ENCODE measurements around the gene ASCC1.

ASCC1 gene

DNA sequence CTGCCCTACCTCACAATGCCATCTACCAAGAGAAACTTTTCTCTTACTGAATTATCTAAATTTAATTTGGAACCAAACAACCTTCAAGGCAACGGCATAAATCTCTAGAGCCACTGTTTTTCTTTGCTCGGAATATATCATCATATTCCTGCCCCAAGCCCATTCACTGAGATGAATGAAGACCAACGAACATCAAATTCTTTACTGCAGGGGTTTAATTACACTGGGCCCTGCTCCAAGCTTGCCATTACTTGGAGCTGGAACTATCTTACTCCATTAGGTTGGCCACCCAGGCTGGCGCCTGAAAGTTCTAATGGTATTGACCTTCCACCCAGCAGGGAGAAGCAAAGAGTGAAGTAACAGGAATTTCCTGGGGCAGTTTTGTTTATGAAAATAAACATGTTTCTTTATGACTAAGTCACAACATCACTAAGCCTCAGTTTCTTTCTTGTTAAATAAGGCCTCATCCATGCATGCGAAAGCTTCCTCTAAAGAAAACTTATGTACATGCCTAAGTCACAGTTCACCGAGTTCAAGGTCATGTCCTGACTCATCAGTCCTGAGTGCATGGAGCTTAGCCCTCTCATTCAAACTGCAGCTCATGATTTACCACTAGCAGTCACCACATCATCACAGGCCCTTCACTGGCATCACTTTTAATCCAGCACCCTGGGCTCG is 42.3 kb downstream of the ASCC1 start:
- 91 to 93% methylated on average over 7 of the region's 7 CpGs for WGBS, 2 experiments
- Histone ChIP-seq H3K9me3 (ENCODE audit: control insufficient read depth, low read length) (no peaks in the 10 kb centered on the region), H3K4me3 (ENCODE audit: insufficient read depth, low read depth, low read length) (no peak overlapping the region), H3K36me3 (ENCODE audit: control insufficient read depth, insufficient read depth, low read length) (no peaks in the 10 kb centered on the region), H3K4me1 (ENCODE audit: control insufficient read depth, insufficient read depth, low read length) (no peaks in the 10 kb centered on the region), H3K27me3 (ENCODE audit: control insufficient read depth, insufficient read depth, low read length, poor library complexity, severe bottlenecking) (no peaks in the 10 kb centered on the region), H3K27ac (ENCODE audit: insufficient read depth, low read depth, low read length, poor library complexity, severe bottlenecking) (no peak overlapping the region)

DNA sequence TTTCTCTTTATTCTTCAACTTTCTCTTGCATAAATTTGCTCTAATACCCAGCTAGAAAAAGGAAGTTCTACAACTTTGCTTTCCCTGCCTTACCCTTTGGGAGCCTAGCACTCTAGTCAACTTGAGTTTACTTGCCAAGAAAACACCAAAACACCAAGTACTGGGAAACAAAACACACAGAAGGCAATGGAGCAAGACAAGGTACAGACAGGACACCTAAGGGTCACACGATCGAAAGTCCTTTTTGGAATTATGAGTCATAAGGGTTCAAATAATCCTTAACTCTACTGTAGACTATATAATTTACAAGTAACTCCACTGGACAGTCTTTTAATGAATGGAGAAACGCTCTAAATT is 42.8 kb downstream of the ASCC1 start:
- Histone ChIP-seq H3K27ac (ENCODE audit: insufficient read depth, low read depth, low read length, poor library complexity, severe bottlenecking) (no peak overlapping the region), H3K4me3 (ENCODE audit: insufficient read depth, low read depth, low read length) (no peak overlapping the region), H3K4me1 (ENCODE audit: control insufficient read depth, insufficient read depth, low read length) (no peaks in the 10 kb centered on the region), H3K27me3 (ENCODE audit: control insufficient read depth, insufficient read depth, low read length, poor library complexity, severe bottlenecking) (no peaks in the 10 kb centered on the region), H3K9me3 (ENCODE audit: control insufficient read depth, low read length) (no peaks in the 10 kb centered on the region), H3K36me3 (ENCODE audit: control insufficient read depth, insufficient read depth, low read length) (no peaks in the 10 kb centered on the region)
- 95 to 99% methylated on average over 3 of the region's 3 CpGs for WGBS, 2 experiments

DNA sequence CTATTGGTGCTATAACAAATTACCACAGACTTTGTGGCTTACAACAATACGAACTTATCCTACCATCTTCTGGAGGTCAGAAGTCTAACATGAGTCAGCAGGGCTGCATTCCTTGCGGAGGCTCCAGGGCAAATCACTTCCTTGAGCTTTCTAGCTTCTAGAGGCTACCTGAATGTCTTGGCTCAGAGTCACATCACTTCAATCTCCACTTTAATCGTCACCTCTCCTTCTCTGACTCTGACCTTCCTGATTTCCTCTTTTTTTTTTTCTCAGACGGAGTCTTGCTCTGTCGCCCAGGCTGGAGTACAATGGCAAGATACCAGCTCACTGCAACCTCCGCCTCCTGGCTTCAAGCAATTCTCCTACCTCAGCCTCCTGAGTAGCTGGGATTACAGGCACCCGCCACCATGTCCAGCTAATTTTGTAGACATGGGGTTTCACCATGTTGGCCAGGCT is 44.9 kb downstream of the ASCC1 start:
- no peaks in the 10 kb centered on the region for H3K36me3 ChIP-seq (ENCODE audit: control insufficient read depth, insufficient read depth, low read length)
- 88 to 92% methylated on average over 7 of the region's 7 CpGs for WGBS, 2 experiments
- no peak overlapping the region for H3K27ac ChIP-seq (ENCODE audit: insufficient read depth, low read depth, low read length, poor library complexity, severe bottlenecking)
- H3K4me3 ChIP-seq (ENCODE audit: insufficient read depth, low read depth, low read length) = no peak overlapping the region
- no peaks in the 10 kb centered on the region for H3K4me1 ChIP-seq (ENCODE audit: control insufficient read depth, insufficient read depth, low read length)
- H3K27me3 ChIP-seq (ENCODE audit: control insufficient read depth, insufficient read depth, low read length, poor library complexity, severe bottlenecking) = no peaks in the 10 kb centered on the region
- no peaks in the 10 kb centered on the region for H3K9me3 ChIP-seq (ENCODE audit: control insufficient read depth, low read length)

DNA sequence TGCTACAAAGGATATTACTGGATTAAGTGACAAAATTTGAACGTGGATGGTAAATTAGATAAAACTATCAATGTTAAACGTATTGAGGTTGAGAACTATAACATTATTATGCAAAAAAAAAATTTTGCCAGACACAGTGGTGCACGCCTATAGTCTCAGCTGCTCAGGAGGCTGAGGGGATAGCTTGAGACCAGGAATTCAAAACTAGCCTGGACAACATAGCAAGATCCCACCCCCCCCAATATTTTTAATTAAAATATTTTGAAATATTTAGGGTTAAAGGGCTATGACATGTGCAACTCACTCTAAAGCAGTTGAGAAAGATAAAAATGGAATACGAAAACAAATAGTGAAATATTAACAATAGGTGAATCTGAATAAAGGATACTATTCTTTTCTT is 45.3 kb downstream of the ASCC1 start:
- 94 to 96% methylated on average over 2 to 4 of the region's 4 CpGs for WGBS, 2 experiments
- H3K9me3 ChIP-seq (ENCODE audit: control insufficient read depth, low read length) = no peaks in the 10 kb centered on the region
- no peak overlapping the region for H3K4me3 ChIP-seq (ENCODE audit: insufficient read depth, low read depth, low read length)
- H3K4me1 ChIP-seq (ENCODE audit: control insufficient read depth, insufficient read depth, low read length) = no peaks in the 10 kb centered on the region
- no peaks in the 10 kb centered on the region for H3K27me3 ChIP-seq (ENCODE audit: control insufficient read depth, insufficient read depth, low read length, poor library complexity, severe bottlenecking)
- H3K36me3 ChIP-seq (ENCODE audit: control insufficient read depth, insufficient read depth, low read length) = no peaks in the 10 kb centered on the region
- no peak overlapping the region for H3K27ac ChIP-seq (ENCODE audit: insufficient read depth, low read depth, low read length, poor library complexity, severe bottlenecking)

DNA sequence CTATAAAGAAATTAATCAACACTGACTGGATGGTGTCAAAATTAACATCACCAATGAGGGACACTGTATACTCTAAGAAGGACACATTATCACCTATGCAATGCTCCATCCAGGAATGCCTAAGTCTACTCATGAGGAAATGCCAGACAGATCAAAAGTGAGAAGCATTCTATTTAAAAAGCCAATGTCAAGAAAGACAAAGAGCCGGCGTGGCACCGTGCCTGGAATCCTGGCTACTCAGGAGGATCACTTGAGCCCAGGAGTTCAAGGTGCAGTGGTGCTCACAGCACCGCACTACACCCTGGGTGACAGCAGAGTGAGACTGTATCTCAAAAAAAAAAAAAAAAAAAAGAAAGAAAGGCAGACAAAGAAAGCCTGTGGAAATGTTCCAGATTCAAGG is 45.8 kb downstream of the ASCC1 start:
- Histone ChIP-seq H3K36me3 (ENCODE audit: control insufficient read depth, insufficient read depth, low read length) (no peaks in the 10 kb centered on the region), H3K4me3 (ENCODE audit: insufficient read depth, low read depth, low read length) (no peak overlapping the region), H3K27ac (ENCODE audit: insufficient read depth, low read depth, low read length, poor library complexity, severe bottlenecking) (no peak overlapping the region), H3K27me3 (ENCODE audit: control insufficient read depth, insufficient read depth, low read length, poor library complexity, severe bottlenecking) (no peaks in the 10 kb centered on the region), H3K4me1 (ENCODE audit: control insufficient read depth, insufficient read depth, low read length) (no peaks in the 10 kb centered on the region), H3K9me3 (ENCODE audit: control insufficient read depth, low read length) (no peaks in the 10 kb centered on the region)
- whole genome bisulfite sequencing, 2 experiments = 86 to 93% methylated on average over 4 of the region's 4 CpGs

DNA sequence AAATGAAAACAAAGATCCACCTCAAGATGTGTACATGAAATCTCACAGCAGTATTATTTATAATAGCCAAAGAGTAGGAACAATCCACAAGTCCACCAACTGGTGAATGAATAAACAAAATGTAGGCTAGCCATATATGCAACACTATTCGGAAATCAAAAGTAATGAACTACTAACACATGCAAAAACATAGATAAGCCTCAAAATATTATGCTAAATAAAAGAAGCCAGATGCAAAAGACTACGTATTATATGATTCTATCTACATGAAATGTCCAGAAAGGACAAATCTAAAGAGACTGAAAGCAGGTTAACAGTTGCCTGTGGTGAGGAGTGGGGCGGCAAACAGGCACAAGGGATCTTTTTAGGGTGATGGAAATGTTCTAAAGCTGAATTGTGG is 49.0 kb downstream of the ASCC1 start:
- Histone ChIP-seq H3K27me3 (ENCODE audit: control insufficient read depth, insufficient read depth, low read length, poor library complexity, severe bottlenecking) (no peaks in the 10 kb centered on the region), H3K4me3 (ENCODE audit: insufficient read depth, low read depth, low read length) (no peak overlapping the region), H3K36me3 (ENCODE audit: control insufficient read depth, insufficient read depth, low read length) (no peaks in the 10 kb centered on the region), H3K27ac (ENCODE audit: insufficient read depth, low read depth, low read length, poor library complexity, severe bottlenecking) (no peak overlapping the region), H3K9me3 (ENCODE audit: control insufficient read depth, low read length) (no peaks in the 10 kb centered on the region), H3K4me1 (ENCODE audit: control insufficient read depth, insufficient read depth, low read length) (no peaks in the 10 kb centered on the region)
- 97 to 100% methylated on average over 2 to 3 of the region's 3 CpGs for WGBS, 2 experiments

DNA sequence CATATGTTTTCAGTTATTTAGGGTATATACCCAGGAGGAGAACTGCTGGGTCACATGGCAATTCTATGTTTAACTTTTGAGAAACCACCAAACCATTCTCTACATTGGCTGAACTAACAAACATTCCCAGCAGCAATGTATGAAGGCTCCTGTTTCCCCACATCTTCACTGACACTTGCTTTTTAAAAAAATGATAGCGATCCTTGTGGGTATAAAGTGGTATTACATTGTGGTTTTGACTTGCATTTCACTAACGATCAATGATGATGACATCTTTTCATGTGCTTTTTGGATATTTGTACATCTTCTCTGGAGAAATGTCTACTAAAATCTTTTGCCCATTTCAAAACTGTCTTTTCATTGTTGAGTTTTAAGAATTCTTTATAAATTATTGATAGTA is 51.5 kb downstream of the ASCC1 start:
- 93 to 100% methylated on average over 2 of the region's 2 CpGs for whole genome bisulfite sequencing, 2 experiments
- no peaks in the 10 kb centered on the region for H3K4me1 ChIP-seq (ENCODE audit: control insufficient read depth, insufficient read depth, low read length)
- H3K4me3 ChIP-seq (ENCODE audit: insufficient read depth, low read depth, low read length) = no peak overlapping the region
- no peak overlapping the region for H3K27ac ChIP-seq (ENCODE audit: insufficient read depth, low read depth, low read length, poor library complexity, severe bottlenecking)
- no peaks in the 10 kb centered on the region for H3K27me3 ChIP-seq (ENCODE audit: control insufficient read depth, insufficient read depth, low read length, poor library complexity, severe bottlenecking)
- H3K36me3 ChIP-seq (ENCODE audit: control insufficient read depth, insufficient read depth, low read length) = no peaks in the 10 kb centered on the region
- no peaks in the 10 kb centered on the region for H3K9me3 ChIP-seq (ENCODE audit: control insufficient read depth, low read length)

DNA sequence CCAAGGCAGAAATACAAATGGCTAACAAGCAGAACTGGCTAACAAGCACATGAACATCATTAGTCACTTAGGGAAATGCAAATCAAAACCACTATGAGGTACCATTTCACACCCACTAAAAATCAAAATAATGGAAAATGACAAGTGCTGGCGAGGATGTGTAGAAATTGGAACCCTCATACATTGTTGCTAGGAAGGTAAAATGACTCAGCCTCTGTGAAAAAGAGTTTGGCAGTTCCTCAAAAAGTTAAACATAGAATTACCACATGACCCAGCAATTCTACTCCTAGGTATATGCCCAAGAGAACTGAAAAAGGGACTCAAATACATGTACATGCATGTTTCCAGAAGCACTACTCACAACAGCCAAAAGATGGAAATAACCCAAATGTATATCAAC is 53.1 kb downstream of the ASCC1 start:
- no peak overlapping the region for H3K27ac ChIP-seq (ENCODE audit: insufficient read depth, low read depth, low read length, poor library complexity, severe bottlenecking)
- H3K36me3 ChIP-seq (ENCODE audit: control insufficient read depth, insufficient read depth, low read length) = no peaks in the 10 kb centered on the region
- H3K4me3 ChIP-seq (ENCODE audit: insufficient read depth, low read depth, low read length) = no peak overlapping the region
- no peaks in the 10 kb centered on the region for H3K27me3 ChIP-seq (ENCODE audit: control insufficient read depth, insufficient read depth, low read length, poor library complexity, severe bottlenecking)
- H3K9me3 ChIP-seq (ENCODE audit: control insufficient read depth, low read length) = no peaks in the 10 kb centered on the region
- WGBS, 2 experiments = 89 to 100% methylated on average over 1 of the region's 1 CpG
- peaks cover 6% of the 10 kb centered on the region for H3K4me1 ChIP-seq (ENCODE audit: control insufficient read depth, insufficient read depth, low read length)

DNA sequence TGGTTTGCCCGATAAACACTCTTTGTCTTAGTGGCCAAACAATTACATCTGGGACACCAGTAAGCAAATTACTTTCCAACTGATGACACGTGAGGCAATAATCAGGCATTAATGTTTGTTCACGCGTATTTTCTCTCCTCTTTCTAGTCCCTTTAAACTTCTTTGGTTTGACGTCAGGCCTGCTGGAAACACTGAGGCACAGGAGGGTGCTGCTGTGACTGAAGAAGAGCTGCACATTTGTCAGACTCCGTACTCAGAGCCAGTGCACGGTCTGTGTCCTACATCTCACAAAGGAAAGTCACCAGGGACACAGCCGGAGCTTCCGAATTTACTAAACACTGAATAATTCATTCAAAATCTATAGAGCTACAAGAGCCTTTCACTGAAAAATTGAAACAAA is 57.9 kb downstream of the ASCC1 start:
- H3K27me3 ChIP-seq (ENCODE audit: control insufficient read depth, insufficient read depth, low read length, poor library complexity, severe bottlenecking) = no peaks in the 10 kb centered on the region
- H3K27ac ChIP-seq (ENCODE audit: insufficient read depth, low read depth, low read length, poor library complexity, severe bottlenecking) = peak overlapping the region; percentile 51
- H3K4me3 ChIP-seq (ENCODE audit: insufficient read depth, low read depth, low read length) = no peak overlapping the region
- WGBS, 2 experiments = 82 to 86% methylated on average over 9 of the region's 9 CpGs
- no peaks in the 10 kb centered on the region for H3K36me3 ChIP-seq (ENCODE audit: control insufficient read depth, insufficient read depth, low read length)
- no peaks in the 10 kb centered on the region for H3K9me3 ChIP-seq (ENCODE audit: control insufficient read depth, low read length)
- peaks cover 7% of the 10 kb centered on the region for H3K4me1 ChIP-seq (ENCODE audit: control insufficient read depth, insufficient read depth, low read length)

DNA sequence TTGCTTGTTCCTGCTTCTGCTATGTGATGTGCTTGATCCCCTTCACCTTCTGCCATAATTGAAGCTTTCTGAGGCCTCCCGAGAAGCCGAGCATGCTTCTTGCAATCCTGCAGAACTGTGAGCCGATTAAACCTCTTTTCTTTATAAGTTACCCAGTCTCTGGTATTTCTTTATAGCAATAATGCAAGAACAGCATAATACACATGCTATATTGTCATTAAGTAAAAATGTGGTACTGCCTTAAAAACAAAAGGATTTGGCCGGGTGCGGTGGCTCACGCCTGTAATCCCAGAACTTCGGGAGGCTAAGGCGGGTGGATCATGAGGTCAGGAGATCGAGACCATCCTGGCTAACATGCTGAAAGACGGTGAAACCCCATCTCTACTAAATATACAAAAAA is 59.9 kb downstream of the ASCC1 start:
- Histone ChIP-seq H3K9me3 (ENCODE audit: control insufficient read depth, low read length) (no peaks in the 10 kb centered on the region), H3K4me3 (ENCODE audit: insufficient read depth, low read depth, low read length) (no peak overlapping the region), H3K36me3 (ENCODE audit: control insufficient read depth, insufficient read depth, low read length) (no peaks in the 10 kb centered on the region), H3K4me1 (ENCODE audit: control insufficient read depth, insufficient read depth, low read length) (peaks cover 7% of the 10 kb centered on the region), H3K27ac (ENCODE audit: insufficient read depth, low read depth, low read length, poor library complexity, severe bottlenecking) (no peak overlapping the region), H3K27me3 (ENCODE audit: control insufficient read depth, insufficient read depth, low read length, poor library complexity, severe bottlenecking) (no peaks in the 10 kb centered on the region)
- WGBS, 2 experiments = 89 to 92% methylated on average over 10 of the region's 10 CpGs

DNA sequence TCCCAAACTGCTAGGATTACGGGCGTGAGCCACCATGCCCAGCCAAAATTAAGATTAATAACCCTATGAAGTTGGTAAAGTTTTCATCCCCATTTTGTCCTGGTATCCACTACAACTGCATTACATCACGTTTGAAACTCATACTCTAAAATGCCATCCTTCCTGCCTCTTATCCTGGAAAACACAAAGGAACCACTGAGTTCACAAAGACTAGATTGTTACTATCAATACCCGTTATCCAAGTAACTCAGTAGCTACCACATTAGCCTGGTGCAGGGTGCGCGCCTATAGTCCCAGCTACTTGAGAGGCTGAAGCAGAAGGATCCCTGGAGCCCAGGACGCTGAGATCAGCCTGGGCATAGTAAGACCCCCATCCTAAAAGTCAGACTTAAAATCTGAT is 63.8 kb downstream of the ASCC1 start:
- no peaks in the 10 kb centered on the region for H3K36me3 ChIP-seq (ENCODE audit: control insufficient read depth, insufficient read depth, low read length)
- no peaks in the 10 kb centered on the region for H3K4me1 ChIP-seq (ENCODE audit: control insufficient read depth, insufficient read depth, low read length)
- no peaks in the 10 kb centered on the region for H3K9me3 ChIP-seq (ENCODE audit: control insufficient read depth, low read length)
- no peak overlapping the region for H3K4me3 ChIP-seq (ENCODE audit: insufficient read depth, low read depth, low read length)
- 92 to 95% methylated on average over 7 of the region's 7 CpGs for WGBS, 2 experiments
- H3K27ac ChIP-seq (ENCODE audit: insufficient read depth, low read depth, low read length, poor library complexity, severe bottlenecking) = no peak overlapping the region
- H3K27me3 ChIP-seq (ENCODE audit: control insufficient read depth, insufficient read depth, low read length, poor library complexity, severe bottlenecking) = no peaks in the 10 kb centered on the region

Data from ectodermal cell (in vitro differentiated cells).